Prostate gland (tissue), 2 donors: ENCODE results near the gene FOSL1.

ENCODE experiments used
- POLR2A ChIP-seq: fragments of 450-650 bp; IDR thresholded peaks from one replicate; pipeline ENCODE4 v1.6.1; 2016; ENCODE audit warnings: antibody characterized with exemption, mild to moderate bottlenecking
- POLR2AphosphoS5 ChIP-seq: sonication (generic); formaldehyde crosslinking; IDR thresholded peaks from one replicate; pipeline ENCODE4 v1.6.1; 2017; ENCODE audit warnings: antibody characterized with exemption
- TF ChIP-seq, protein P1 (sequence below), 4 experiments: fragments of 200-600 bp in 2 of 4; fragments of 450-650 bp in 2 of 4; sonication (generic) in 2 of 4; IDR thresholded peaks; 1 replicate in 3 of 4; 2 replicates in 1 of 4; pipeline ENCODE4 v1.5.1; 2016 to 2019; ENCODE audit warnings: antibody characterized with exemption in 4 of 4, mild to moderate bottlenecking in 2 of 4, moderate library complexity in 2 of 4

- TF ChIP-seq, protein P1, sequence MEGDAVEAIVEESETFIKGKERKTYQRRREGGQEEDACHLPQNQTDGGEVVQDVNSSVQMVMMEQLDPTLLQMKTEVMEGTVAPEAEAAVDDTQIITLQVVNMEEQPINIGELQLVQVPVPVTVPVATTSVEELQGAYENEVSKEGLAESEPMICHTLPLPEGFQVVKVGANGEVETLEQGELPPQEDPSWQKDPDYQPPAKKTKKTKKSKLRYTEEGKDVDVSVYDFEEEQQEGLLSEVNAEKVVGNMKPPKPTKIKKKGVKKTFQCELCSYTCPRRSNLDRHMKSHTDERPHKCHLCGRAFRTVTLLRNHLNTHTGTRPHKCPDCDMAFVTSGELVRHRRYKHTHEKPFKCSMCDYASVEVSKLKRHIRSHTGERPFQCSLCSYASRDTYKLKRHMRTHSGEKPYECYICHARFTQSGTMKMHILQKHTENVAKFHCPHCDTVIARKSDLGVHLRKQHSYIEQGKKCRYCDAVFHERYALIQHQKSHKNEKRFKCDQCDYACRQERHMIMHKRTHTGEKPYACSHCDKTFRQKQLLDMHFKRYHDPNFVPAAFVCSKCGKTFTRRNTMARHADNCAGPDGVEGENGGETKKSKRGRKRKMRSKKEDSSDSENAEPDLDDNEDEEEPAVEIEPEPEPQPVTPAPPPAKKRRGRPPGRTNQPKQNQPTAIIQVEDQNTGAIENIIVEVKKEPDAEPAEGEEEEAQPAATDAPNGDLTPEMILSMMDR (IDR thresholded peaks at IDR 0.05) = no peak
- TF ChIP-seq POLR2A (no peak), POLR2AphosphoS5 (no peak)
Observed at GRCh38 chr11:65891219-65892136, 8.7 kb downstream of the FOSL1 start.
